ENCODE data around the gene ABCC6. TPM values are rescaled to one million over a fixed set of nuclear protein-coding genes. Genes with fewer than 3 reads are reported as not detected.

The ABCC6 gene
- total and polyA plus RNA-seq, 2 donors (not counting 1 experiment from before 2014, with no cell fraction given), result 0.27 TPM; not detected in 1

- Histone ChIP-seq H3K27me3 (replicated peaks in 1 of 4; ENCODE audit: control extremely low read depth in 1 of 4, control insufficient read depth in 3 of 4, insufficient read depth in 4 of 4, low read length in 3 of 4) (no peaks in the 10 kb centered on the region), H3K9me3 (ENCODE audit: control extremely low read depth in 1 of 3, control insufficient read depth in 2 of 3, insufficient read depth in 1 of 3, low read length in 2 of 3) (peaks cover 0 to 3% (median 0%) of the 10 kb centered on the region in 3 donors), H3K36me3 (replicated peaks in 1 of 2; ENCODE audit: control extremely low read depth in 1 of 2, control insufficient read depth in 1 of 2, extremely low read depth in 1 of 2, insufficient read depth in 2 of 2, low read length in 1 of 2) (no peaks in the 10 kb centered on the region), H3K4me1 (ENCODE audit: control insufficient read depth in 2 of 2, insufficient read depth in 2 of 2, low read length in 2 of 2) (no peaks in the 10 kb centered on the region), H2AFZ (ENCODE audit: insufficient read depth, low read depth, low read length, poor library complexity, severe bottlenecking) (no peak overlapping the region), H3K9ac (ENCODE audit: low read length) (no peak overlapping the region), H3K4me2 (replicated peaks; ENCODE audit: low read depth, low read length, poor library complexity, severe bottlenecking) (no peak overlapping the region), H4K20me1 (ENCODE audit: control insufficient read depth, insufficient read depth, low read length, poor library complexity, severe bottlenecking) (no peaks in the 10 kb centered on the region), H3K79me2 (ENCODE audit: control insufficient read depth, insufficient read depth, low read length) (no peaks in the 10 kb centered on the region), H3K27ac (ENCODE audit: low read length in 2 of 2) (no peak overlapping the region), H3K4me3 (ENCODE audit: control extremely low read depth in 1 of 5, extremely low read depth in 1 of 5, insufficient read depth in 1 of 5, low read depth in 2 of 5, low read length in 4 of 5) (no peak overlapping the region)
- Mint-ChIP-seq H3K27ac (no peak overlapping the region), H3K4me3 (no peak overlapping the region), H3K9me3 (ENCODE audit: insufficient read depth) (peaks cover under 1% of the 10 kb centered on the region), H3K27me3 (peaks cover 1% of the 10 kb centered on the region), H3K4me1 (no peaks in the 10 kb centered on the region)
- CTCF ChIA-PET, result no interaction called here
- intact Hi-C loops (cut with micrococcal nuclease), result no loop called here
- POLR2A ChIA-PET, result no interaction called here
- WGBS (ENCODE audit: insufficient coverage), result 44% methylated on average over 2 of the region's 2 CpGs
- DNase-seq, result no peak
- TF ChIP-seq CTCF (IDR thresholded peaks at IDR 0.05), result no peak
- no peak for TF ChIP-seq EZH2 (IDR thresholded peaks at IDR 0.05; ENCODE audit: borderline replicate concordance, insufficient read depth, low read depth, low read length, poor library complexity, severe bottlenecking)
- ATAC-seq (ENCODE audit: low read depth), result no peak
These were observed 56.3 kb downstream of the ABCC6 start for GRCh38 chr16:16166949-16167348.

GRCh38 chr16:16166085-16166484 is 57.2 kb downstream of the ABCC6 start:
- H3K79me2 ChIP-seq (ENCODE audit: control insufficient read depth, insufficient read depth, low read length), result no peaks in the 10 kb centered on the region
- peaks cover 5% of the 10 kb centered on the region for H3K27me3 Mint-ChIP-seq
- CTCF ChIA-PET, result no interaction called here
- no peak for ATAC-seq (ENCODE audit: low read depth)
- no peak overlapping the region for H3K27ac ChIP-seq (ENCODE audit: low read length in 2 of 2)
- H3K9ac ChIP-seq (ENCODE audit: low read length), result no peak overlapping the region
- no peaks in the 10 kb centered on the region for H3K4me1 Mint-ChIP-seq
- H3K4me3 Mint-ChIP-seq, result no peak overlapping the region
- H3K9me3 Mint-ChIP-seq (ENCODE audit: insufficient read depth), result peaks cover 2% of the 10 kb centered on the region
- TF ChIP-seq EZH2 (IDR thresholded peaks at IDR 0.05; ENCODE audit: borderline replicate concordance, insufficient read depth, low read depth, low read length, poor library complexity, severe bottlenecking) (no peak), CTCF (IDR thresholded peaks at IDR 0.05) (no peak)
- POLR2A ChIA-PET, result no interaction called here
- 94% methylated on average over 7 of the region's 7 CpGs for WGBS (ENCODE audit: insufficient coverage)
- H3K36me3 ChIP-seq (replicated peaks in 1 of 2; ENCODE audit: control extremely low read depth in 1 of 2, control insufficient read depth in 1 of 2, extremely low read depth in 1 of 2, insufficient read depth in 2 of 2, low read length in 1 of 2), result no peaks in the 10 kb centered on the region
- intact Hi-C loops (cut with micrococcal nuclease), result no loop called here
- no peak overlapping the region for H3K27ac Mint-ChIP-seq
- H3K27me3 ChIP-seq (replicated peaks in 1 of 4; ENCODE audit: control extremely low read depth in 1 of 4, control insufficient read depth in 3 of 4, insufficient read depth in 4 of 4, low read length in 3 of 4), result no peaks in the 10 kb centered on the region
- H3K4me1 ChIP-seq (ENCODE audit: control insufficient read depth in 2 of 2, insufficient read depth in 2 of 2, low read length in 2 of 2), result no peaks in the 10 kb centered on the region
- H3K9me3 ChIP-seq (ENCODE audit: control extremely low read depth in 1 of 3, control insufficient read depth in 2 of 3, insufficient read depth in 1 of 3, low read length in 2 of 3), result peaks cover 0 to 12% (median 0%) of the 10 kb centered on the region in 3 donors
- no peak overlapping the region for H3K4me3 ChIP-seq (ENCODE audit: control extremely low read depth in 1 of 5, extremely low read depth in 1 of 5, insufficient read depth in 1 of 5, low read depth in 2 of 5, low read length in 4 of 5)
- H4K20me1 ChIP-seq (ENCODE audit: control insufficient read depth, insufficient read depth, low read length, poor library complexity, severe bottlenecking), result no peaks in the 10 kb centered on the region
- DNase-seq, result no peak
- H3K4me2 ChIP-seq (replicated peaks; ENCODE audit: low read depth, low read length, poor library complexity, severe bottlenecking), result no peak overlapping the region
- H2AFZ ChIP-seq (ENCODE audit: insufficient read depth, low read depth, low read length, poor library complexity, severe bottlenecking), result no peak overlapping the region
